ENCODE results near the gene EEF1G.

The EEF1G gene

GRCh38 chr11:62608776-62609175, 35.1 kb upstream of the EEF1G start:
- Histone ChIP-seq H2AFZ (ENCODE audit: low read length) (no peak overlapping the region), H3K4me3 (ENCODE audit: low read length) (no peak overlapping the region), H3K27me3 (replicated peaks; ENCODE audit: insufficient read depth, low read length) (no peaks in the 10 kb centered on the region), H3K4me1 (ENCODE audit: low read length) (peaks cover 5% of the 10 kb centered on the region; the same call in 1 of the 2 replicates), H3K9ac (ENCODE audit: low read length) (no peak overlapping the region), H3K4me2 (ENCODE audit: low read depth, low read length) (no peak overlapping the region), H3K9me3 (replicated peaks; ENCODE audit: insufficient read depth, low read length) (no peaks in the 10 kb centered on the region), H3K27ac (ENCODE audit: low read length) (no peak overlapping the region), H3F3A (ENCODE audit: insufficient read depth, low read length) (peaks cover 7% of the 10 kb centered on the region), H3K79me2 (ENCODE audit: low read length) (peaks cover 13% of the 10 kb centered on the region), H4K20me1 (ENCODE audit: insufficient read depth, low read length) (no peaks in the 10 kb centered on the region), H3K36me3 (replicated peaks; ENCODE audit: insufficient read depth, low read length) (no peaks in the 10 kb centered on the region), H3K9me2 (replicated peaks; ENCODE audit: insufficient read depth, low read length) (no peaks in the 10 kb centered on the region)
- DNase-seq, result no peak
- TF ChIP-seq EZH2 (optimal IDR thresholded peaks at IDR 0.05; ENCODE audit: low read depth, low read length) (no peak), CTCF (IDR thresholded peaks at IDR 0.05; ENCODE audit: low read length) (no peak)

GRCh38 chr11:62607714-62608113, 34.0 kb upstream of the EEF1G start:
- Histone ChIP-seq H3K4me2 (ENCODE audit: low read depth, low read length) (no peak overlapping the region), H3K27me3 (replicated peaks; ENCODE audit: insufficient read depth, low read length) (no peaks in the 10 kb centered on the region), H4K20me1 (ENCODE audit: insufficient read depth, low read length) (no peaks in the 10 kb centered on the region), H3K4me1 (ENCODE audit: low read length) (no peaks in the 10 kb centered on the region), H3K27ac (ENCODE audit: low read length) (no peak overlapping the region), H3K36me3 (replicated peaks; ENCODE audit: insufficient read depth, low read length) (no peaks in the 10 kb centered on the region), H3K79me2 (ENCODE audit: low read length) (peaks cover 13% of the 10 kb centered on the region), H3K9ac (ENCODE audit: low read length) (no peak overlapping the region), H3K9me3 (replicated peaks; ENCODE audit: insufficient read depth, low read length) (no peaks in the 10 kb centered on the region), H2AFZ (ENCODE audit: low read length) (no peak overlapping the region), H3F3A (ENCODE audit: insufficient read depth, low read length) (no peaks in the 10 kb centered on the region), H3K9me2 (replicated peaks; ENCODE audit: insufficient read depth, low read length) (no peaks in the 10 kb centered on the region), H3K4me3 (ENCODE audit: low read length) (no peak overlapping the region)
- TF ChIP-seq EZH2phosphoT487 (IDR thresholded peaks at IDR 0.05; ENCODE audit: low read length) (no peak), CTCF (IDR thresholded peaks at IDR 0.05; ENCODE audit: low read length) (no peak), EZH2 (optimal IDR thresholded peaks at IDR 0.05; ENCODE audit: low read depth, low read length) (no peak)
- no peak for DNase-seq

- Histone ChIP-seq H3K9me3 (replicated peaks; ENCODE audit: insufficient read depth, low read length) (no peaks in the 10 kb centered on the region), H4K20me1 (ENCODE audit: insufficient read depth, low read length) (no peaks in the 10 kb centered on the region), H3K79me2 (ENCODE audit: low read length) (peaks cover 9% of the 10 kb centered on the region), H3F3A (ENCODE audit: insufficient read depth, low read length) (peaks cover 5% of the 10 kb centered on the region; the same call in 1 of the 2 replicates), H3K9me2 (replicated peaks; ENCODE audit: insufficient read depth, low read length) (no peaks in the 10 kb centered on the region), H3K9ac (ENCODE audit: low read length) (no peak overlapping the region), H3K4me1 (ENCODE audit: low read length) (no peaks in the 10 kb centered on the region), H3K27me3 (replicated peaks; ENCODE audit: insufficient read depth, low read length) (no peaks in the 10 kb centered on the region), H3K36me3 (replicated peaks; ENCODE audit: insufficient read depth, low read length) (no peaks in the 10 kb centered on the region), H2AFZ (ENCODE audit: low read length) (no peak overlapping the region), H3K4me3 (ENCODE audit: low read length) (no peak overlapping the region), H3K4me2 (ENCODE audit: low read depth, low read length) (no peak overlapping the region), H3K27ac (ENCODE audit: low read length) (no peak overlapping the region)
- TF ChIP-seq EZH2 (optimal IDR thresholded peaks at IDR 0.05; ENCODE audit: low read depth, low read length) (no peak), EZH2phosphoT487 (IDR thresholded peaks at IDR 0.05; ENCODE audit: low read length) (no peak), CTCF (IDR thresholded peaks at IDR 0.05; ENCODE audit: low read length) (no peak)
- DNase-seq, result no peak
Observed at GRCh38 chr11:62605902-62606301, 32.2 kb upstream of the EEF1G start.
